ENCODE data around the gene TLK1.
"Not testable (repeated sequence)": the region's sequence is repeated elsewhere in the genome, so short reads cannot be mapped to it uniquely, and the experiment has no call there.

The TLK1 gene

GRCh38 chr2:171080607-171081006 is 80.1 kb downstream of the TLK1 start:
- no peak for DNase-seq

DNA sequence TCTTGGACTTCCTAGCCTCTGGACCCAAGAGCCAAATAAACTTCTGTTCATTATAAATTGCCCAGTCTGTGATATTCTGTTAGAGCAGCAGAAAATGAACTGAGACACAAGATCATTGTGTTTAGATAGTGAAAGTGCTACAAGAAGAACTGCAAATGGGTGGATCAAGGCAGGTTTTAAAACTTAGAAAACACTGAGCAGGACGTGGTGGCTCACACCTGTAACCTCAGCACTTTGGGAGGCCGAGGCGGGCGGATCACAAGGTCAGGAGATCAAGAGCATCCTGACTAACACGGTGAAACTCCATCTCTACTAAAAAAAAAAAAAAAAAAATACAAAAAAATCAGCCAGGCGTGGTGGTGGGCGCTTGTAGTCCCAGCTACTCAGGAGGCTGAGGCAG is 84.3 kb downstream of the TLK1 start:
- not testable (repeated sequence) for DNase-seq

DNA sequence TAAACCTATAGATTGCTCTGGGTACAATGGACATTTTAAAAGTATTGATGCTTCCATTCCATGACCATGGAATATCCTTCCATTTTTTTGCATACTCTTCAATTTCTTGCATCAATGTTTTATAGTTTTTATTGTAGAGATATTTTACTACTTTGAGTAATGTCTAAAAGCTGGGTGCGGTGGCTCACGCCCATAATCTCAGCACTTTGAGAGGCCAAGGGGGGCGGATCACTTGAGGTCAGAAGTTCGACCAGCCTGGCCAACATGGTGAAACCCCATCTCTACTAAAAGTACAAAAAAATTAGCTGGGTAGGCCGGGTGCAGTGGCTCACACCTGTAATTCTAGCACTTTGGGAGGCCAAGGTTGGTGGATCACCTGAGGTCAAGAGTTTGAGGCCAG is 88.5 kb downstream of the TLK1 start:
- no peak for DNase-seq

DNA sequence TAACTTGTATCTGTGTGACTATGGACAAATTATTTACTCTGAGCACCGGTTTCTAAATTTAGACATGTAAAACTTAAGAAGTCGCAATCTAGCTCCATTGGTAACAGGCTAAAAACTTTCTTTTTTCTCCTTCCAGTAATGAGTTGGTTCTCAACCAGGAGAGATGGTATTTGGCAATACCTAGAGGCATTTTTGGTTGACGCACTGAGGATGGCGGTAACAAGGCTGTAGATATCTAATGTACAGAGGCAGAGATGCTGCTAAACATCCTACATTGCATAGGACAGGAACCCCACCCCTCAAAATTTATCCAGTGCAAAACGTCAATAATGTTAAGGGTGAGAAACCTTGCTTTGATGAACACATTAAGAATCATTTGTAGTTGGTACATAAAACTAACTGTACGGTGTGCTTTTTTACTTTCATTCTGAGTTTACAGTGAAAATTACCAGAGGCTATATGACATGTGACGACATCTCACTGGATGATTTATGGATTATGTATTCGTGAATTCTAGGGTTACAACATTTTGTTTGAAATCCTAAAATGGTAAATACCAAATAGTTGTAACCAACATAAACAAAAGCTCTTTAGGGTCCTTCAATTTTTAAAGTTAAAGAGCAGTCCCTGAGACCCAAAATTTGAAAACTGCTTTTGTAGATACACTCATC is 91.3 kb downstream of the TLK1 start:
- no peak for DNase-seq

DNA sequence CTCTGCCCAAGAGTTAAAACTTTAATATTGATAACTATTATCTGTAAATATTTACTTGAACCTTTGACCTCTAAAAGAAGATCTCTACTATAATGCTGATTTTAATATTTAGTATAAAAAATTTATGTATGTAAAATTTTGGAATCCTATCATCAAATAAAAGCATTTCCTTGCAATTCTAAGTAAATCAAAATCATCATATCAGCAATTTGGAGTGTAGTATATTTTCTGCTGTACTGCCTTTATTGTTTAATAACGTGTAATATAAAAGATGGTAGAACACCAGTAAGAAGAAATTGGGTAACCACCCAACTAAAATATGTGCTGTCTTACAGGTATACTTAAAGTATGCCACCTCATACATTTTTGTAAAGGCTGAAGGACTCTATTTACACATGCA is 94.6 kb downstream of the TLK1 start:
- no peak for DNase-seq

DNA sequence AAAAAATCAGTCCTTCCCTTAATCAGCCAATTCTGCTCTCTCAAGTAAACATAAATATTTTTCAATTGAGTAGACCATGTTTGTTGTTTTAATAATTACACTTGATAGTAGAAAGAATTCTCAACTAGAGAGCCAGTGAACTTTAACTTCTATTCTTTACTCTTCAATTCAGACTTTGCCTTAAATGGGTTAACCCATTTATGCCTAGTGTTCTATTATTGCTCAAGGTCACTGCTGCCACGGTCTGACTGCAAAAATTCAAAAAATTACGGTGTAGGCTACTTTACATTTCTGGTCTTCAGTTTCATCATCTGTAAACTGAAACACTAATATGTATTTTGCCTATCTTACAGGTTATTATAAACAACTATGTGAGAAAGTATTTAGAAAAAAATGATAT is 103.1 kb downstream of the TLK1 start:
- DNase-seq: no peak

DNA sequence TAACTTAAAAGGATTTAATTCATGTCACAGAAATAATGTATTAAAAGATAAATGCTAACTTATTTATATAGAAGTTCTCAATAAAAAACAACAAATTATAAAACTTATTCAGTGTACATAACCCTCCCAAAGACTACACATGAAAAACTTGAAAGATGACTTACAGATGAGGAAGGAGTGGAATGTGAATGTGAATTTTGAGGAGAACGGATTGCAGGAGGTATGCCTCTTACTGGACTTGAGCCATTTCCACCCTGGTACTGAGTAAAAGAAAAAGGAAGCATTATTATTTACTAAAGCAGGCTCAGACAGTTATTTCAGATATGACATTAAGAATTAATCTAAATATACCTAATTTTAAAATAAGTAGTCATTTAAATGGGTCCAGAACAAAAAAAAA is 104.4 kb downstream of the TLK1 start:
- DNase-seq: no peak

DNA sequence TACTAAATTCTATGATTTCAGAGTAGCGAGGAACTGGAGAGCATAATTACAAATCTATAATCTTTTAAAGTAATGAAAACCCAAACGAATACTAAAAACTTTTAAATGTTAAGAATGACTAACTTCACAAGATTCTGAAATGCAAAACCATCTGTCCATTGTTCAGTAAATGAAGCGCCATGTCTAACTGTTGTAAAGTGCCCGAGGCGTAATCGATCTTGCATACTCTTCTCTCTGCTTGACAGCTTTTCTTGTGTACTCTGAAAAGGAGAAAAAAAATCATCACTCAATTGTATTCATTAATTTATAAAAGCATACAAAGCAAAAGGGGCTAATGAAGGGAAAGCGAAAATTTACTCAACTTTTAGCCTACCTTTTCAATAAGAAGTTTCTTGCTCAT is 111.0 kb downstream of the TLK1 start:
- no peak for DNase-seq

- no peak for DNase-seq
Observed at GRCh38 chr2:171046048-171046560, 114.6 kb downstream of the TLK1 start.

DNA sequence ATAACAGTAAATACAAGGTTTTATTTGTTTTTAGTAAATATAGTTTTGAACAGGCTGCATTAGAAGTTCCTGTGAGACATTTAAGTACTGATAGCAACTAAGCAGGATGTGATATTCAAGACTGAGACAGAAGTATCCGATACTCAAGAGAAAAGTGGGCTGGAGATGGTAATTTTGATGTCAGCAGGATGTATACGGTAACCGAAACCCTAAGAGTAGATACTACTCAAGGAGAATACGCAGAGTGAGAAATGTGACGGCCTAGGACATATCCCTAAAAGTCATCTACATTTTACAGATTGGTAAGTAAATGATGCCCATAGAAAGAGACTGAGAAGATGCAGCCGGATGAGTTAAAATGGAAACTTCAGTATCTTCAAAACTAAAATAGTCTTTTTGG is 116.3 kb downstream of the TLK1 start:
- DNase-seq: no peak

DNA sequence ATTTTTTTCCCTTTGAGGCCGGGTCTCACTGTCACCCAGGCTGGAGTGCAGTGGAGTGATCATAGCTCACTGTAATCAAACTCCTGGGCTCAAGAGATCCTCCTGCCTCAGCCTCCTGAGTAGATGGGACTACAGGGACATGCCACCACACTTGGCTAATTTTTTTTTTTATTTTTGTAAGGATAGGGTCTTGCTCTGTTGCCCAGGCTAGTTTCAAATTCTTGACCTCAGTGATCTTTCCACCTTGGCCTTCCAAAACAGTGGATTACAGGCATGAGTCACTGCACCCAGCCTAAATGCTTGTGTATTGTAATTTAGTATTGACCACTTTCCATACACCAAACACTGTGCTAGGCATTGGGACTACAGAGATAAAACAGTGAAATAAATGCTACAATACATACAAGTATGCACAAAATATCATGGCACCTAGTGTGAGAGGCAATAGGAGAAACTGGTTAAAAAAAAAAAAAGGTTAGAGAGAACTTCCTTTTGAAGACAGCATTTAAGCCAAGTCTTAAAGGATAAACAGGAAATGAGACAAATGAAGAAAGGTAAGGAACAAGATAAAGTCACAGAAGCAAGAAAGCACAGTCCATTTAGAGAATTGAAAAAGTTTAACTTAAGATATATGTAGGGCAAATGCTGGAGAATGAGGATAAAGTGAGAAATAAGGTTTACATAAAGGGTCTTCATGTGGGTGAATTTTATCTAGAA is 118.3 kb downstream of the TLK1 start:
- no peak for DNase-seq

GRCh38 chr2:171036532-171036931 is 124.2 kb downstream of the TLK1 start:
- no peak for DNase-seq

GRCh38 chr2:171034315-171034714 is 126.4 kb downstream of the TLK1 start:
- no peak for DNase-seq

GRCh38 chr2:171025214-171025613 is 135.5 kb downstream of the TLK1 start:
- no peak for DNase-seq

GRCh38 chr2:171018522-171018921 is 142.2 kb downstream of the TLK1 start:
- DNase-seq: no peak

- no peak for DNase-seq
Observed at GRCh38 chr2:171016125-171016524, 144.6 kb downstream of the TLK1 start.

DNA sequence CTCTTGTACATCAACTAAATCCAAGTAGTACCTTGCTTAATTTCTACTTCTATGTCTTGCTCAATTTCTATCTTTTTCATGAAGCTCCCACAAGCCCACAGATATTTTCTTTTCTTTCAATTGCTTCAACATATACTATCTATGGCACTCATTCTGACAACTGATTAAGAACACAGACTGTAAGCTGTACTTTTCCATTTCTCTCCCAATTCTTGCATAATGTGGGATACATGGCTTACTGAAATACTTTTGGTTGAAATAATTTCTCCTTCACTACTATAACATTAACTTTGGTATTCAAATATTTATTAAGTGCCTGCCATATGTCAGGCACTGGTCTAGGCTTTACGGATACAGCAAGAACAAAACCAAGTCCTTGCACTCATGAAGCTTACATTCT is 146.8 kb downstream of the TLK1 start:
- no peak for DNase-seq

GRCh38 chr2:171009386-171009785 is 151.3 kb downstream of the TLK1 start:
- DNase-seq: no peak

- no peak for DNase-seq
Observed at GRCh38 chr2:171008550-171009205, 152.0 kb downstream of the TLK1 start.

DNA sequence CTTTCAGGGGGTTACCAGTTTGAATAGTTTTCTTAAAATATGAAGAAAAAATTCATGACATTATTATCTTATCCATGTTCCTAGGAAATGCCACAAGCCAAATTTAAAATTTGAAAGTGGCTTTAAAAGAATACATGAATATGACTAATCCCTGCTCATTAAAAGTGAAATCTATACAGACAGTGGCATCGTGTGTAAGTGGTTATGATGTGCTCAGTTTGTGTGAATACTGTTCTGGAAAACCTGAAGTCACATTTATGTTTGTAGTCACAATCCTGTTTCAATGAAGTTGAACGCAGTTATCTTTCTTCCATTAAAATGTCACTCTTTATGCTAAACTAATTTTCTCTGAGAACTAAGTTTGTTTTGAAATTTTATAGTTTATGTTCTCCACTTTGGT is 155.9 kb downstream of the TLK1 start:
- DNase-seq: no peak

- no peak for DNase-seq
Observed at GRCh38 chr2:171004363-171004762, 156.3 kb downstream of the TLK1 start.

DNA sequence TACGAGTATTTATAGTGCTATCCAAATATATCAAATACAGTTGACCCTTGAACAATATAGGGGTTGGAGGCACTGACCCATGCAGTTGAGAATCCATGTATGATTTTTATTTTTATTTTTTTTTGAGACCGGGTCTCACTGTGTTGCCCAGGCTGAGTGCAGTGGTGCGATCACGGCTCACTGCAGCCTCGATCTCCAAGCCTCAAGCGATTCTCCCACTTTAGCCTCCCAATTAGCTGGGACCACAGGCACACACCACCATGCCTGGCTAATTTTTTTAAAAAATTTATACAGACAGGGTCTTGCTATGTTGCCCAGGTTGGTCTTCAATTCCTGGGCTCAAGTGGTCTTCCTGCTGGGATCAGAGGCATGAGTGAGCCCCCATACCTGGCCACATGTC is 161.0 kb downstream of the TLK1 start:
- no peak for DNase-seq

GRCh38 chr2:170997893-170998597 is 162.6 kb downstream of the TLK1 start:
- no peak for DNase-seq
